GM19043 (cell line): ENCODE data around the gene C7orf57.
"Not testable (repeated sequence)": the region's sequence is repeated elsewhere in the genome, so short reads cannot be mapped to it uniquely, and the experiment has no call there.

Experiments
- ATAC-seq: cut with Tn5 transposase; IDR thresholded peaks from one replicate; pipeline ENCODE4 v1.9.1; 2021; ENCODE audit warnings: low read depth; ENCODE audit not compliant: unreplicated experiment

The C7orf57 gene

GRCh38 chr7:48035301-48035966, at the start of gene C7orf57:
Gene C7orf57 (plus strand): TSS chr7:48035543. CDS start chr7:48036309, 766 bp downstream.
- peak; percentile 100 for ATAC-seq

- no peak for ATAC-seq
Observed at GRCh38 chr7:47988496-47989386, 46.6 kb upstream of the C7orf57 start.

GRCh38 chr7:47989607-47990400, 45.5 kb upstream of the C7orf57 start:
- not testable (repeated sequence) for ATAC-seq

GRCh38 chr7:47990592-47990991, 44.8 kb upstream of the C7orf57 start:
- no peak for ATAC-seq

- ATAC-seq, result no peak
Observed at GRCh38 chr7:47991270-47991669, 44.1 kb upstream of the C7orf57 start.

- ATAC-seq, result peak; percentile 98
Observed at GRCh38 chr7:47991741-47992311, 43.5 kb upstream of the C7orf57 start.

DNA sequence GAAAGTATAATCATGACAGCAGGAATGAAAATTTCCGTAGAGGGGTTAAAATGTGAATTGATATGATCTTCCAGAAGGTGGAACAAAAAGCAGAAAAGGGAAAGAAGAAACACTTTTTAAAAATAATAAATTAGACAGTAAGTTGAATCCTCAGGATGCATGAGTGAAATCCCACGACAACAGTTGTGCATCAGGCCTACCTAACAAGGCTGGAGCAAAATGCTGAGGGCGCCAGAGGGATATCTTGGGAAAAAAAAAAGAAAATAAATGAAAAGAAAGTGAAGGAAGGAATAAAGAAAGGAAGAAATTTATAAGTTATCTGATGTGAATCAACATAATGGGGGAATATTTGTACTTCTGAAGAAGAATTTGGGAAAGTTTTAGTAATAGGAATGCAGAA, 42.9 kb upstream of the C7orf57 start:
- ATAC-seq, result no peak

GRCh38 chr7:47999413-47999812, 35.9 kb upstream of the C7orf57 start:
- no peak for ATAC-seq

DNA sequence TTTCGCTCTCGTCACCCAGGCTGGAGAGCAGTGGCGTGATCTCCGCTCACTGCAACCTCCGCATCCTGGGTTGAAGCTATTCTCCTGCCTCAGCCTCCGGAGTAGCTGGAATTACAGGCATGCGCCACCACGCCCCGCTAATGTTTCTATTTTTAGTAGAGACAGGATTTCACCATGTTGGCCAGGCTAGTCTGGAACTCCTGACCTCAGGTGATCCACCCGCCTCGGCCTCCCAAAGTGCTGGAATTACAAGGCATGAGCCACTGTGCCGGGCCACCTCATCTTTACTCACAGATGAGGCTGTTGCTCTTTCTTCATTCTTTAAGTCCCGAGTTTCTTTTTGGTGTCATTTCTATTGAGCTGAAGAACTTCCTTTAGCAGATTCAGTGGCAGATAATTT, 35.2 kb upstream of the C7orf57 start:
- not testable (repeated sequence) for ATAC-seq

DNA sequence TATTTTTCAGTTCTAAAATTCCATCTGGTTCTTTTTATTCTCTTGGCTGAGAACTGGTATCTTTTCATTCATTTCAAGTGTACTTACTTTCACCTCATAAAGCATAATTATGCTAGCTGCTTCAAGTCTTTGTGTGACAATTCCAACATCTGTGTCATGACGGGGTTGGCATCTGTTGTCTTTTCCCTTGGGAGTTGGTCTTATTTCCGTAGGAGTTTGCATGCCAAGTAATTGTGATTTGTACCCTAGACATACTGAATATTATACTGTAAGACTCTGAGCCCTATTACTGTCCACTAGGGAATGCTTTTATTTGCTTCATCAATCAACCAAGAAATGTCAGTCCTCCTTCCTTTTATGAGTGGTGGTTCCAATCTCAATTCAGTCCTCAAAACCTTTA, 31.3 kb upstream of the C7orf57 start:
- no peak for ATAC-seq

DNA sequence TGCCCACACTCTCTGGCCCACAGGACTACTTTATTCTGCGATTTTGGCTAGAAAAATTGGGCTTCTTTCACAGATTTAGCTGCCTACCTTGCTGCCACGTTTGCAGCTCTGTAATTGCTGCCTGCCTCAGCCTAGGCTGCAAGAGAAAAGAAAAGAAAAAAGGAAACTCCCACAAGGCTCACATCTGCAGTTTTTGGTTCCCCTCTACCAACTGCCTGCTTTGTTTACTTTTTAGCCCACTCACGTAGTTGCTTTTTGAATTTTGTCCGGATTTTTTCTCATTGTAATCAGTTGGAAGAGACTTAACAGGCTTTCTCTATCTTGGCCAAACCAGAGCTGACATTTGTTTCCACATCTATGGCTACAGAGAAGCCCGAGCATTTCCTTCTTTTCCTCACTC, 30.7 kb upstream of the C7orf57 start:
- ATAC-seq, result no peak

DNA sequence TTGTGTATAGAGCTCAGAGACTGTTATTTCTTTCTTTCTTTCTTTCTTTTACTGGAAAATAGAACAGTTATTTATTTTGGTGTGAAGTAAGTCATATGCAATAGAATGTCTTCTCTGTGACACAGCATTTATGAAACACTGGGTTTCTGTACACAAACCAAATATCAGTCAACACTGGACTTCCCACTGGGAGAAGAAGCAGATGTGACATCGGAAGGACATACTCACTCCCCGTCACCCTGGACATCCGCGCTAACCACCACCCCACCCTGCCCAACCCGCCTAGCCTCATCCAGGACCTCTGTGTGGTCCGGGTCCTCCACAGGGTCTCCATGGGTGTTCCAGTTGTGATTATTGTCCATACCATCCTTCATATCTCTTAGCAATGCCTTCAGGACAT, 28.5 kb upstream of the C7orf57 start:
- ATAC-seq, result no peak

DNA sequence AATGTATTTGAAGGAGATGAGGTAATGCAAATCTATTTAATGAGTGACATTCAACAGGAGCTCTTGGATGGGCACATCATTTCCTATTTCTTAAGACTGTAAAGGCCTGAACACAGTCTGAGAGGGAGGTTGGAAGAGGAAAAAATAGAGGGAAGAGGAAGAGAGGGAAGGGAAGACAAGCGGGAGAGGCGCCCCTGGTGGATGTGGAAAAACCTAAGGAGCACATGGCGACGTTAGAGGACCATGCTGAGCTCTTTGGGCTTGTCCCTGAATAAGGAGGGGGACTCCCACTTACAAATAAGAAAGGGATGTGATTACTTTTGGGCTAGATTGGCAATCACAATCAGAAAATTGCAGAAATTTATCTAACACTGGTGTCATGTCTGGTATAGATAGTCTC, 26.1 kb upstream of the C7orf57 start:
- ATAC-seq, result no peak

DNA sequence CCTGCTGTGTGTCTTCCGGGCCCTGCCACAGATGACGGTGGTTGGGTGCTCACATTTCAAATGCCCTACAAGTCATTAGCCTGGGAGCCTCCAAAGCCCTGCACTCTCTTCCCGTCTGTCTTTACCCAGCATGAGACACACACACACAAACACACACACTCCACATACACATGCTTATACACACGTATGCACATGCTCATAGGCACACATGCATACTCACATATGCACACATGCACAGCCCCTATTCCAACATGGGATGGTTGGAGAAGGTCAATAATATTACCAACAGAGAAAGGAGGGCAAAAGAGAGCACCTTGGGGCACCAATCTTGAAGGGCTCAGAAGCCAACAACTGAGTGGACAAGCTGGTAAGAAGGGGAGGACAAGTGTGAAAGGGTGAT, 25.4 kb upstream of the C7orf57 start:
- ATAC-seq, result no peak

DNA sequence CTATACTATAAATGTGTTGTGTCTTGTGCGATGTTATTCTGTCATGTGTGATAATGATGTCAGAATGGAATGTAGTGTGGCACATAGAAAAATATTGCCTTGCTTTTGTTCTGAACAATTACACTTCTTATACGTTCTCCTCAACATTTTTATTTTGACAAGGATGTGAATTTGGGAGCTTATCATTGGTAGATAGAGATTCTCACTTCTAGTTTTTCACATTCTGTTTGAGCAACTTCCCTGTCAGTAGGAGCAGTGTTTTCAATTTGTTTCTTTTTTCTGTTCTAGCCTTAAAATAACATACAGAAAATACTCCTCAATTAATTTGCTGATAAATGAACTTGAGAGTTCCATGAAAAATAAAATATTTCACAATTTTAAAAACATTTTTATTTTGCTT, 24.0 kb upstream of the C7orf57 start:
- no peak for ATAC-seq

DNA sequence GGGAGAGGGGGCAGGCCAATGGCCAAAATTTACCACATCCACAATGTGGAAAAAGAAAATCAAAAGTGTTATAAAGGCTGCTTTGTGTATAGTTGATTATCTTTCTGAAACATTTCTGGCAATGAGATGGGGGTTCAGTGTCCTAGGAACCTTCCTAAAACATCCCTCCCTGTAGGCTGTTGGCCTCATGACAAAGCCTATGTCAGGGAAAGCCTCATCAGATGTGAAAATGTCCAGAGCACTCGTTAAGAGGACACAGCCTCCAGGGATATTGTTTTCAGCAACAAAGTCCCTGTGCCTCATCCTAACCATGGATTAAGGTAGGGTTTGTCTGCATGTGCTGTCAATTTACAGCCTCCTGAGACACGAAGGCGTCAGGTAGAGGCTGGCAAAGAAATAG, 23.4 kb upstream of the C7orf57 start:
- ATAC-seq, result no peak

GRCh38 chr7:48016641-48017040, 18.7 kb upstream of the C7orf57 start:
- ATAC-seq, result no peak

GRCh38 chr7:48017674-48018073, 17.7 kb upstream of the C7orf57 start:
- no peak for ATAC-seq

GRCh38 chr7:48025624-48026023, 9.7 kb upstream of the C7orf57 start:
- ATAC-seq, result no peak

DNA sequence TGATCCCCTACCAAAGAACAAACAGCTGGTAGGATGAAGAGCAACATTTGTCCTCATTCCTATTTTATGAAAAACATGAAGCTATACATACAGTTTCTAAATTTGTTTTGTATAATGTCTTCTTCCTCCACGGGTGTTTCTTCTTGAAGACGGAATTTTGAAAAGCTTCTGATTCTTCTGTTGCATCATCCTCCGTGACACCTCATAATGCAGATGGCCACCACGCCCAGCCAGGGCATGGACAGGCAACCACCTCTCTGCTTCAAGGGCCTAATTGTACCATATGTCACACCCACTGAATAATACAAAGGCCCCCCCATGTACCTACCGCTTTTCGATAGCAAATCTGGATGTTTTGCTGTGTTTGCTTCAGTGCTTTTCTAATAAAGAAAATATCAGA, 6.4 kb upstream of the C7orf57 start, which contains the start of gene SUN3:
Gene SUN3, minus strand, starts transcription at position 170 of the 400 bp plus-strand sequence. Its CDS starts 169 bp downstream, at position 1.
- no peak for ATAC-seq

DNA sequence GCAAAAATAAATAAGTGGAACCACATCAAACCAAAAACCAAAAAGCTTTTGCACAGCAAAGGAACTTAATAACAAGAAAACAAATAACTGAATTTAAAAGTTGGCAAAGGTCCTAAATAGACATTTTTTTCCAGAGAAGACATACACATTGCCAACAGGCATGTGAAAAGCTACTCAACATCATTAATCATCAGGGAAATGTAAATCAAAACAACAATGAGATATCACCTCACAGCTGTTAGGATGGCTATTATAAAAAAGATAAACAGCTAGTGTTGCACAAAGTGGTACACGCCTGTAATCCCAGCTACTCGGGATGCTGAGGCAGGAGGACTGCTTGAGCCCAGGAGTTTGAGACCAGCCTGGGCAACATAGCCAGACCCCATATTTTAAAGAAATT, 4.2 kb upstream of the C7orf57 start:
- no peak for ATAC-seq
